RWPE1 (cell line): Measurements from ENCODE around the gene ADORA2A.

Source experiments
- CTCF ChIA-PET: fragments of 350-600 bp; sonication (Branson Sonifier 250); formaldehyde crosslinking; extraction: SDS; loops from one replicate; lab custom pipeline; 2021; lab: Yijun Ruan, JAX
- POLR2A ChIA-PET: fragments of 400-600 bp; formaldehyde crosslinking; extraction: SDS; loops from one replicate; lab custom pipeline; 2020; ENCODE audit warnings: antibody characterized with exemption; ENCODE audit not compliant: low non-redundant PET; lab: Yijun Ruan, JAX
- DNase-seq: peaks from one replicate; pipeline ENCODE4 v3.0.0; 2012; ENCODE audit warnings: low spot score
- H3K27ac ChIP-seq: fragments of 450-650 bp; 2 replicates; pipeline ENCODE4 v1.5.1; 2017
- TF ChIP-seq, protein P1 (sequence below): fragments of 450-650 bp; conservative IDR thresholded peaks from 2 replicates; pipeline ENCODE4 v1.5.1; 2017; ENCODE audit warnings: low read depth, mild to moderate bottlenecking

ADORA2A gene

DNA sequence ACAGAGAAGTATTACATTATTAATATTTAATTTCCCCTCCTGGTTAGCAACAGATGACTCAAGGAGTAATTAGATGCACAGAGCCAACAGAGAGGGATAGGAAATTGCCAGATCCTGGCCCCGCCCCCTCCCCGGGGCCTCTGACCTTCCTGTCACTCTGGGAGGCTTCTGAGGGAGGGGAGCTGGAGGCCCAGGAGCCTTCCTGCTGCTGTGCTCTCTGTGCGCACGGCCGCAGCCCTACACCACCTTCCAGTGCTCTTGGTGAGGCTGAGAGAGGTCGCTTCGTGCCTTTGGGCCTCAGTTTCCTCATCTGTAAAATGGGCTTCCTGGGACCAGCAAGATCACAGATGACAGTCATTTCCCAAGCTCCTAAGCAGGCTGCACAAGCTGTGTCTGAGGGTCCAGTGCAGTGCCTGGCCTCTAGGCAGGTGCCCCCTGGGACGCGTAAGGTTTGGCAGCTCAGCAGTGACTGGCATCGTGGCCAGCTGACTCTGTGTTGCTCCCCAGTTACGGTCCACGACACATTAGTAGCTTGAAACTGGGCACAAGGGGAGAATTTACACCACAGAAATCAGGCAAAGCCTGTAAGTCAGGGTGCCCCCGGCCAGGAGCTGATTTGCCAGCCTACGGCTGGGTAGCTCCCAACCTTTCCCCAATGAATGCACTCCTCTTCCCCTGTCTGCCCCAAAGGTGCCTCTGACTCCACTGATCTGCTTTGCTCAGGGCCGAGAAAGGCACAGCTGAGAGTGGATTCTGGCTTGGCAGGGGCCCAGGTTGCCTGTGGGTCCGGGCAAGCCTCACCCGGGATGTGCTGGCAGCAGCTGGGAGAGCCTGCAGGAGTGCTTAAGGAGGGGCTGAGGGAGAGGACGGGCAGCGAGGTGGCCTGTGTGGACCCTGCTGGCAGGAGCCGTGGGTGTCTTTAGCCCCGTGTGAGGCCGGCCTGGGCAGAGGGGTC is 2.3 kb downstream of the ADORA2A start:
- TF ChIP-seq, protein P1, sequence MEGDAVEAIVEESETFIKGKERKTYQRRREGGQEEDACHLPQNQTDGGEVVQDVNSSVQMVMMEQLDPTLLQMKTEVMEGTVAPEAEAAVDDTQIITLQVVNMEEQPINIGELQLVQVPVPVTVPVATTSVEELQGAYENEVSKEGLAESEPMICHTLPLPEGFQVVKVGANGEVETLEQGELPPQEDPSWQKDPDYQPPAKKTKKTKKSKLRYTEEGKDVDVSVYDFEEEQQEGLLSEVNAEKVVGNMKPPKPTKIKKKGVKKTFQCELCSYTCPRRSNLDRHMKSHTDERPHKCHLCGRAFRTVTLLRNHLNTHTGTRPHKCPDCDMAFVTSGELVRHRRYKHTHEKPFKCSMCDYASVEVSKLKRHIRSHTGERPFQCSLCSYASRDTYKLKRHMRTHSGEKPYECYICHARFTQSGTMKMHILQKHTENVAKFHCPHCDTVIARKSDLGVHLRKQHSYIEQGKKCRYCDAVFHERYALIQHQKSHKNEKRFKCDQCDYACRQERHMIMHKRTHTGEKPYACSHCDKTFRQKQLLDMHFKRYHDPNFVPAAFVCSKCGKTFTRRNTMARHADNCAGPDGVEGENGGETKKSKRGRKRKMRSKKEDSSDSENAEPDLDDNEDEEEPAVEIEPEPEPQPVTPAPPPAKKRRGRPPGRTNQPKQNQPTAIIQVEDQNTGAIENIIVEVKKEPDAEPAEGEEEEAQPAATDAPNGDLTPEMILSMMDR: no peak
- no peak for DNase-seq
- POLR2A ChIA-PET: no interaction called here

GRCh38 chr22:24430431-24431308 is 3.3 kb downstream of the ADORA2A start:
- POLR2A ChIA-PET: no interaction called here

More for the DNA sequence above, 2.3 kb downstream of the ADORA2A start:
- CTCF ChIA-PET: no interaction called here
- peak overlapping the region; percentile 66 for H3K27ac ChIP-seq

DNA sequence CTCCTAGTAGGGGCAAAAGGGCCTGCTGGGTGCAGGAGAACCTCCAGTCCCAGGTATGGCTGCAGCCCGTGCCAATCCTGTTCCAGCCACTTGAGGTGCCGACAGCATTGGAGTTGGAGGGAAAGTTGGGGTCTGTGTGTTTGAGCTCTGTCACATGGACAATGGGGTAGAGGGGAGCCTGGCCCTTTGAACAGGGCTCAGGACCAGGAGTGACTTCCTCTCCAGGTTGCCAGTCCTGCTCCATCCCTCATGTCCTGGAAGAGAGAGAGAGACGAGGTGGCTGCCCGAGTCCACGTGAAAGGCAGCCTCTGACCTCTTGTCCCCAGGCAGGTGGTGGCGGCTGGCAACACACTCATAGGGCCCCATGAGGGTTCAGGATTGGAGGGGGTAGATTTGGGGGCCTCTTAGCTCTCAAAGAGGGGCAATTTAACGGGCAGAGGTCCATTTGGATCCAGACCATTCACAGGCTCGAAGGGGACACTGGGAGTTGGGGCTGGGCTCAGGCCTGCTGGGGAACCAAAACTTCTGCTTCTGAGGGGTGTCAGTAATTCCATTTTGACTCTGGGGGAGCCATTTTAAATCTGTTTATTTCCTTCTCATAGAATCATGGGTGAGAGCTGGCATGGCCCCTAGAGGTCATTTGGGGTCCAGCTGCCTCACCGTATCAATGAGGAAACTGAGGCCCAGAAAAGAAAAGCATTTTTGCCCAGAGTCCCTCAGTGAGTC is 4.1 kb downstream of the ADORA2A start:
- TF ChIP-seq, protein P1: no peak
- no peak for DNase-seq
- POLR2A ChIA-PET: no interaction called here
- CTCF ChIA-PET: interaction anchor here (0.6 kb wide), 1 partner anchor 9 kb away, joined by 3 read pairs; no protein-coding TSS in a partner anchor
- peak overlapping the region; percentile 63 for H3K27ac ChIP-seq

More at GRCh38 chr22:24430431-24431308, 3.3 kb downstream of the ADORA2A start:
- TF ChIP-seq, protein P1: no peak
- DNase-seq: no peak
- CTCF ChIA-PET: interaction anchor here (0.6 kb wide), 1 partner anchor 8 kb away, joined by 3 read pairs; no protein-coding TSS in a partner anchor
- H3K27ac ChIP-seq: peak overlapping the region; percentile 66

DNA sequence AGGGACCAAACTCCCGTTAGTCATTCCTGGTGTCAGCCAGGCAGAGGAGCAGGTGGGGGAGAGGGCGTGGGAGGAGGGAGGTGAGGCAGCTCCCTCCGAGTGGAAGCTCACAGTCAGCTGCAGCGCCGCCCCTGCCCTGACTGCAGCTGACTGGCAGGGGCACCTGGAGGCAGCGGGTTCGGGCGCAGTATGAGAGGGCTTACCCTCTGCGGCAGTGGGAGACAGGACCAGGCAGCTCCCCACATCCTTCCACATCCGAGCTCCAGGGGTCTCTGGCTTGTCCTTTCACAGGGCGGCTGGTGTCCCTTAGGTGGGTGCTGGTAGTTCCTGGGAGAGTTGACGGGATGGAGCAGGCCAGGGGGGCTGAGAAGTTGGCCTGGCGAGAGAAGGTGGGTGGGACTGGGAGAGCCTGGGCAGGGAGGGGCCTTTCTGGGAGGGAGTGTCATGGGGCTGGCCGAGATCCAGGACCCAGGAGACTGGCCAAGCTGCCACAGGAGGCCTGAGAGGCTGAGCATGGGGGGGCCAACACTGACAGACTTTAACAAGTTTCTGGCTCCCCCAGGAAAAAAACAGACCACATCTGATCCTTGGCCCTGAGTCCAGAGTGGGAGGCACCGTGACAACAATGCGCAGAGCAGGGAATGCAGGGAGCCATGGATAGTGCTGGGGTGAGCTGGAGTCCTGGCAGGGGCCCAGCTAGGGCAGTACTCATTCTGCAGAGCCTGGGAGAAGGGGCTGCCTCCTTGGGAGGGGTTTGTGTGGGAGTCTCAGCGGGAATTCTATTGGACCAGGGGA is 4.9 kb downstream of the ADORA2A start:
- ChIA-PET CTCF (interaction anchor here (1.2 kb wide), 1 partner anchor 8 kb away, joined by 7 read pairs; no protein-coding TSS in a partner anchor), POLR2A (no interaction called here)
- H3K27ac ChIP-seq: peak overlapping the region; percentile 63
- peak; percentile 27 for DNase-seq
- TF ChIP-seq, protein P1: no peak

GRCh38 chr22:24433001-24433827 is 5.8 kb downstream of the ADORA2A start:
- TF ChIP-seq, protein P1: no peak
- ChIA-PET CTCF (interaction anchor here (0.7 to 1.2 kb wide), 2 partner anchors 9 to 226 kb away, joined by 3 to 7 read pairs; no protein-coding TSS in a partner anchor), POLR2A (no interaction called here)
- H3K27ac ChIP-seq: peak overlapping the region; percentile 63
- DNase-seq: no peak
